Body of pancreas (tissue), 4 donors: ENCODE measurements around the gene ACSL5. TPM values are rescaled to one million over a fixed set of nuclear protein-coding genes. Genes with fewer than 3 reads are reported as not detected.

Source experiments
- ATAC-seq: fragments of 150-250 bp; one replicate; pipeline ENCODE4 v1.9.1; 2016
- DNase-seq, 4 donors: peaks; one replicate each; pipeline ENCODE4 v3.0.0-alpha.2; 2019
- H3K27ac ChIP-seq, 4 donors: fragments of 200-600 bp; sonication (generic); 1 replicate in 3 of 4; 2 replicates in 1 of 4; pipeline versions ENCODE4 v1.5.1 to v1.6.1; 2016 to 2019; ENCODE audit warnings: mild to moderate bottlenecking in 1 of 4, mixed read lengths in 1 of 4, moderate library complexity in 1 of 4
- H3K27me3 ChIP-seq, 2 donors: fragments of 200-600 bp; sonication (generic); one replicate each; pipeline ENCODE4 v1.6.0; 2016; ENCODE audit warnings: mild to moderate bottlenecking in 1 of 2
- H3K36me3 ChIP-seq, 2 donors: fragments of 200-600 bp; sonication (generic); replicated peaks in 1 of 2; 2 replicates each; pipeline ENCODE4 v1.5.1; 2016; ENCODE audit warnings: low read depth in 2 of 2; ENCODE audit not compliant: insufficient read depth in 1 of 2
- H3K4me1 ChIP-seq: fragments of 200-600 bp; sonication (generic); one replicate; pipeline ENCODE4 v1.6.0; 2016
- H3K4me3 ChIP-seq, 2 donors: fragments of 200-600 bp; sonication (generic); 1 replicate in 1 of 2; 2 replicates in 1 of 2; pipeline ENCODE4 v1.5.1; 2016 to 2019
- H3K9me3 ChIP-seq, 3 donors: fragments of 200-600 bp; sonication (generic); 1 replicate in 2 of 3; 2 replicates in 1 of 3; pipeline ENCODE4 v1.5.1; 2016
- CTCF ChIP-seq, 7 experiments: fragments of 450-650 bp in 4 of 7; fragments of 200-600 bp in 3 of 7; sonication (generic) in 3 of 7; IDR thresholded peaks; one replicate each; pipeline ENCODE4 v1.5.1; 2016 to 2019; ENCODE audit warnings: antibody characterized with exemption in 7 of 7
- POLR2A ChIP-seq, 3 donors: fragments of 450-650 bp; IDR thresholded peaks; one replicate each; pipeline ENCODE4 v1.6.1; 2016; ENCODE audit warnings: antibody characterized with exemption in 3 of 3, mild to moderate bottlenecking in 2 of 3
- WGBS, 2 donors: methylation state at CpG; one replicate each; pipeline ENCODE4 v1.1.5; 2017; 5-methylcytosine and 5-hydroxymethylcytosine counted together
- intact Hi-C: fragments of 100-400 bp; cut with DNase I; formaldehyde crosslinking; loops from one replicate; pipeline ENCODE4 v1.15.1; 2023
- total RNA-seq, 2 donors: library from RNA; depleted of rRNA; stranded (reverse); fragments of >200 nt; gene quantifications; one replicate each; pipeline ENCODE4 v1.1.0, GENCODE V29; 2016

The ACSL5 gene
- 1 to 10 TPM; 7.3 to 9.6 TPM for total RNA-seq

GRCh38 chr10:112373912-112374338, at the start of gene ACSL5:
ACSL5 (plus strand) TSS chr10:112374116; CDS start chr10:112394947, 20,831 bp downstream.
- H3K36me3 ChIP-seq: no peaks in the 10 kb centered on the region
- H3K4me3 ChIP-seq: no peak within 1 kb of the TSS
- peak within 1 kb of the TSS in 2 of 4 donors; percentile 71 to 83 for H3K27ac ChIP-seq
- intact Hi-C loops: no loop called here
- WGBS, 2 donors: 31 to 37% methylated on average over 4 of the region's 4 CpGs
- TF ChIP-seq POLR2A (IDR thresholded peaks at IDR 0.05): no peak
- no peak for TF ChIP-seq CTCF (IDR thresholded peaks at IDR 0.05)
- no peaks in the 10 kb centered on the region for H3K9me3 ChIP-seq
- DNase-seq: no peak
- no peak for ATAC-seq
- peaks cover 8% of the 10 kb centered on the region for H3K4me1 ChIP-seq
- H3K27me3 ChIP-seq: no peaks in the 10 kb centered on the region

- 84 to 87% methylated on average over 3 of the region's 3 CpGs for WGBS, 2 donors
- Histone ChIP-seq H3K9me3 (no peaks in the 10 kb centered on the region), H3K4me1 (peaks cover 14% of the 10 kb centered on the region), H3K27ac (no peak overlapping the region), H3K4me3 (no peak overlapping the region), H3K27me3 (no peaks in the 10 kb centered on the region), H3K36me3 (no peaks in the 10 kb centered on the region)
- TF ChIP-seq CTCF (IDR thresholded peaks at IDR 0.05): no peak
- no peak for TF ChIP-seq POLR2A (IDR thresholded peaks at IDR 0.05)
- intact Hi-C loops: no loop called here
- DNase-seq (no peak), ATAC-seq (no peak)
These were observed 46.2 kb upstream of the ACSL5 start for GRCh38 chr10:112327678-112328077.

GRCh38 chr10:112330162-112330561, 43.8 kb upstream of the ACSL5 start:
- Histone ChIP-seq H3K36me3 (no peaks in the 10 kb centered on the region), H3K9me3 (no peaks in the 10 kb centered on the region), H3K4me3 (no peak overlapping the region), H3K27me3 (no peaks in the 10 kb centered on the region), H3K4me1 (peaks cover 21% of the 10 kb centered on the region), H3K27ac (peak overlapping the region in 3 of 4 donors; percentile 63 to 70 (median 64))
- no peak for TF ChIP-seq POLR2A (IDR thresholded peaks at IDR 0.05)
- no peak for TF ChIP-seq CTCF (IDR thresholded peaks at IDR 0.05)
- 29 to 49% methylated on average over 4 of the region's 4 CpGs for WGBS, 2 donors
- ATAC-seq (peak; percentile 37), DNase-seq (peak in 2 of 4 donors; percentile 10 to 26)
- intact Hi-C loops: no loop called here

GRCh38 chr10:112330607-112331160, 43.2 kb upstream of the ACSL5 start:
- Histone ChIP-seq H3K27ac (peak overlapping the region in 3 of 4 donors; percentile 63 to 70 (median 64)), H3K27me3 (no peaks in the 10 kb centered on the region), H3K36me3 (no peaks in the 10 kb centered on the region), H3K4me1 (peaks cover 21% of the 10 kb centered on the region), H3K4me3 (no peak overlapping the region), H3K9me3 (no peaks in the 10 kb centered on the region)
- DNase-seq: peak in 2 of 4 donors; percentile 25 to 44
- ATAC-seq: peak; percentile 36
- TF ChIP-seq POLR2A (IDR thresholded peaks at IDR 0.05) (no peak), CTCF (IDR thresholded peaks at IDR 0.05) (no peak)
- intact Hi-C loops: no loop called here
- 30 to 35% methylated on average over 1 of the region's 1 CpG for WGBS, 2 donors

GRCh38 chr10:112332022-112332421, 41.9 kb upstream of the ACSL5 start:
- Histone ChIP-seq H3K4me3 (no peak overlapping the region), H3K4me1 (peaks cover 21% of the 10 kb centered on the region), H3K36me3 (no peaks in the 10 kb centered on the region), H3K27me3 (no peaks in the 10 kb centered on the region), H3K9me3 (no peaks in the 10 kb centered on the region), H3K27ac (peak overlapping the region; percentile 54 to 71 (median 64))
- TF ChIP-seq CTCF (IDR thresholded peaks at IDR 0.05) (no peak), POLR2A (IDR thresholded peaks at IDR 0.05) (no peak)
- WGBS, 2 donors: 69 to 71% methylated on average over 3 of the region's 3 CpGs
- DNase-seq (no peak), ATAC-seq (no peak)
- intact Hi-C loops: no loop called here
